ENCODE data around the gene TBC1D4.
"Not testable (repeated sequence)": the region's sequence is repeated elsewhere in the genome, so short reads cannot be mapped to it uniquely, and the experiment has no call there.

TBC1D4 gene

DNA sequence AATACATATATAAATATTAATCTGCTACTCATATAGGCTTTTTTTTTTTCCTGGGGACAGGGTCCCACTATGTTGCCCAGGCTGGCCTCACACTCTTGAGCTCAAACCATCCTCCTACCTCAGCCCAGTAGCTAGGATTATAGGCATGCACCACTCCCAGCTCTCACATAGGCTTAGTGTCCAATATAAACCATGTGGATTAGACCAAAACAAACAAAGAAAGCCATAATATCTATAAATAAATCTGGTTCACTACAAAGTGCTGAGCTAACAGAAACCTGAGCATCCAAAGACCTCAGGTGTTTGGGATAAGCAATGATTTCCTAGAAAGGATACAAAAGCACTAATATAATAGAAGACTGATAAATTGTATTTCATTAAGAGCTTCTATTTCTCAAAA lies 26.0 kb downstream of the TBC1D4 start:
- no peak for DNase-seq (ENCODE audit: low read depth in 3 of 3, low spot score in 1 of 3)

DNA sequence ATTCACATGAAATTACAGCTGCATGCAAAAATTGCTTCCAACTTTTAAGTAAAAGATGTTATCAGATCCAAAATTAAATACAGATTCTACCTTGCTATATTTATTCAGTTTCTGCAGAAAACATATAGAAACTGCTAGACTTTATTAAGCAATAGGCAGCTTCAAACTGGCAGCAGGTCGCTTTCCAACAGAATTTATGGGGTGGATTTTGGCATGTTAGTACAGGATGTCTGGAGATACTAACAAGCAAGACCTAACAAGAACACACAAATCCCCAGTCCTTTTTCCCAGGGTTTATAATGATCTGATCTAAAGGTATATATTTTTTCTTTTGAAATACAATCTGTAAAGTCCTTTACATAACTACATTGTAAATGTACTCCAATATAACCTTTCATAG lies 27.5 kb downstream of the TBC1D4 start:
- no peak for DNase-seq (ENCODE audit: low read depth in 3 of 3, low spot score in 1 of 3)

DNA sequence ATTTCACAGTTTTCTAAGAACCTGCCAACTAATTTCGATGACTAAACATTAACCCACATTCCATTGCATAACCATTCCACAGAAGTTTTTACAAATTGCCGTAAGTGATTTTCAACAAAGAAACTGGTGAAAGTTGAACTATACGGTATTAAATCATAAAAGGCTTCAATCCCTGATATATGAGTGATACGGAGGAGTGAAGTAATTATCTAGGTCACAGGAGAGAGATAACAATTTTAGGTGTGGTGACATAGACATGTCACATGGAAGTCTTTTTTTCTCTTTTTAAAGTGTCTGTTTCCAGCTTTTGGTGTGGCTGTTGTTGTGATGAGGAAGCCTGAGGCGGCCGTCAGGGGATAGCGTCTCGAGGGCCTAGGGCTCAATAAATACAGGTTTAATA lies 29.4 kb downstream of the TBC1D4 start:
- DNase-seq (ENCODE audit: low read depth in 3 of 3, low spot score in 1 of 3) = no peak

DNA sequence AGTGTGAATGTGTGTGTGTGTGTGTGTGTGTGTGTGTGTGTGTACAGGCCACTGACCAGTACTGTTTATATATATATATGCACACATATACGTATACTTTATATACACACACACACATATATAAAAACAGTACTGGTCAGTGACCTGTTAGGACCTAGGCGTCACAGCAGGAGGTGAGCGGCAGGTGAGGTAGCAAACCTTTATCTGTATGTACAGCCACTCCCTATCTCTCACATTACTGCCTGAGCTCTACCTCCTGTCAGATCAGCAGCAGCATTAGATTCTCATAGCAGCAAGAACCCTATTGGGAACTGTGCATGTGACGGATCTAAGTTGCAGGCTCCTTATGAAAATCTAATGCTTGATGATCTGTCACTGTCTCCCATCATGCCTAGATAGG lies 34.5 kb downstream of the TBC1D4 start:
- DNase-seq (ENCODE audit: low read depth in 3 of 3, low spot score in 1 of 3) = no peak

DNA sequence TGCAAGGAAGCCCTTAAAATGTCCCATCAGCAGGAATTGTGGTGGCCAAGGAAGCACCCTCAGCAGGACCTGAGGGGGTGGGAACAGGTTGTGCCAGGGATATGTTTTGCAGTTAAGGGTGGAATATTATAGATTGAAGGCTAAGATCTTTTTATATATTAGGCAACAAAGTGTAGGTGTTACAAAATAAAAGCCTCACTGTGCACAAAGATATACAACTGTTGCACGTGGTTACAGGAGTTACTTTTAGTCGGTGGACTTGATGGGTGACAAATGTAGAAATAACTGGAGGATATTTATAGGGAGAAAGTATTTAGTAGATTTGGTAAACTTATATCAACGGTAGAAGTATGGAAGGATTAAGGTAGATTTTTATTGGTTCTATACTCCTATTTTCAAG lies 35.1 kb downstream of the TBC1D4 start:
- no peak for DNase-seq (ENCODE audit: low read depth in 3 of 3, low spot score in 1 of 3)

DNA sequence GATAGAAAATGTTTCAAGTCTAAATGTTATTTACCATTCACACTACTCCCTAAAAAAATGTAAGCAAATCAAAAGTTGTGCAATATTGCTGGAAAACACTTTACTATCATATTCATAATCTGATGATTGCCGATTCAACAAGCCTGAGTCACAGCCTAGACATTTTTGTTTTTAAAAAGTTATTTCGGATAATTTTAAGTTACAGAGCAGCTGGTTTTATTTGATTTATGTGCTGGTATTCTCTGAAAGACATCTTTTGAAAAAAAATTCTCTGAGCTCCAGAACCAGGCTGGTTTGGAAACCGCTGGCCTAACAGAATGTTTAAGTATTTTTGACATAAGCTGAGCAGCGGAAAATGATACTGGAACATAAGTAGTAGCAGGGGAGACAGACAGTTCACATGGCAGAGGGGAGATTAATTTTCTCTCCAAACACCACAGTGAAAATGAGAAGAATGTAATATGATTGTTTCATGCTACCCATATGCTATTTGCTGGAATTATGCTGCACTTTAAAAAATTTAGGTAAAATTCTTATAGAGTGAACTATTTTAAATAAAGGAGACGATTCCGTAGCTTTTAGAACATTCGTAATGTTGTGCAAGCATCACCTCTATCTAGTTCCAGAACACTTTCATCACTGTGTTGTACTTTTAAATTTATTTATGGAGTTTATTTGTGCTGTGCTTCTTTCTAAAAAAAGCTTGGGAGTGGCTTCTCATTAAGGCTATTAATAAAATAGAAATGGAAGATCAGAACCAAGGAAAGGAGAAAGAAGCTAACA lies 36.1 kb downstream of the TBC1D4 start:
- no peak for DNase-seq (ENCODE audit: low read depth in 3 of 3, low spot score in 1 of 3)

DNA sequence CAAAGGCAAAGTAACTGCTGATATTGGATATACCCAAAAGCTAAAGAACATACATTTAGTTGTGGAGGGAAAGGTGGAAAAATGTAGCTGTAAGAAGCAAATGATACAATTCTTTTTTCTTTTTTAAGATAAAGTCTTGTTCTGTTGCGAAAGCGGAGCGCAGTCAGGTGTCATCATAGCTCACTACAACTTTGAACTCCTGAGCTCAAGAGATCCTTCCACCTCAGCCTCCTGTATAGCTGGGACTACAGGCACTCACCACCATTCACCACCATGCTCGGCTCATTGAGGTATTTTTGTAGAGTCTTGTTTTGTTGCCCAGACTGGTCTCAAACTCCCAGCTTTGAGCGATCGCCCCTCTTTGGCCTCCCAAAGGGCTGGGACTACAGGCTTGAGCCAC lies 38.0 kb downstream of the TBC1D4 start:
- no peak for DNase-seq (ENCODE audit: low read depth in 3 of 3, low spot score in 1 of 3)

DNA sequence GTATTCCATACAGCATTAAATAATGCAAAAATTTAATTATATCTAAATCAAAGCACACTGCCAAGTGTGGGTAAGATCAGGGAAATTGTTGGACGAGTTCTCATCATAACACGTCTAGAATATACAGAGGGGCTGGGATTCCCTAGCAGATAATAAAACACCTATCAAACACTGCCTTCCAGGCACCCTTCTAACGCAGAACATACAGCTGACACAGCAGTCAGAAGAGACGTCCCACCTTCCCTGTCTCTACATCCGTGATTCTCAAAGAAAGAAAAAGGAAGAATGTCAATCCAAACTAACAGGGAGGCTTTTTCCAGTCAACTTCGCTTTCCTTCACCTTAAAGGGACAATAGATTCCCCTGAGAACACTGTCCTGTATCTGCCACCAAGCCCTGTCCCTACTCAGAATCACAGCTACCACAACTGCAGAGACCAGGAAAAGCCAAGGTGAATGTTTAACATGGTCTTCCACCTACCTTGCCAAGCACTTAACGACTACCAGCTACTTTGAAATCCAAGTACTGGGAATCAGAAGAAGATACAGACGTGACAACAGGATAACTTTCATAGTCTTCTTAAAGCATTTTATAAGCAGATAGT lies 38.5 kb downstream of the TBC1D4 start:
- no peak for DNase-seq (ENCODE audit: low read depth in 3 of 3, low spot score in 1 of 3)

DNA sequence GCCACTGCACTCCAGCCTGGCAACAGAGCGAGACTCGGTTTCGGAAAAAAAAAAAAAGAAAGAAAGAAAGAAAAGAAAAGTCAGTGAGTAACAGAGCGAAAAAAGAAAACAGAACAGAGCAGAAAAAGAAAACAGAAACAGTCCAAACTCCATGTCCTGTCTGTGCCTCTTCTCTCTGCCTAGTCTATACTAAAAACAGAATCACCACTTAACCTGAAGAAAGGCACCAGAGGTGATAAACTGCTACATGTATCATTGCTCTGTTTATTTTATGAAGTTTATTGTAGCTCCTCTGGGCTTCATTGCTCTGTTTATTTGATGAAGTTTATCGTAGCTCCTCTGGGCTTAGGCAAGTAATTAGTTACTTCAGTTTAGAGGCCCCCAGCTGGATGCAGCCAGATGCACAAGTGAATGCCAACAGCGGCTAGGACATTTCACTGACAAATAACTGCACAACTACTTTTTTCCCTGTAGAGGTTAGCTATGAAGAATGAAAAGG lies 39.2 kb downstream of the TBC1D4 start:
- no peak for DNase-seq (ENCODE audit: low read depth in 3 of 3, low spot score in 1 of 3)

DNA sequence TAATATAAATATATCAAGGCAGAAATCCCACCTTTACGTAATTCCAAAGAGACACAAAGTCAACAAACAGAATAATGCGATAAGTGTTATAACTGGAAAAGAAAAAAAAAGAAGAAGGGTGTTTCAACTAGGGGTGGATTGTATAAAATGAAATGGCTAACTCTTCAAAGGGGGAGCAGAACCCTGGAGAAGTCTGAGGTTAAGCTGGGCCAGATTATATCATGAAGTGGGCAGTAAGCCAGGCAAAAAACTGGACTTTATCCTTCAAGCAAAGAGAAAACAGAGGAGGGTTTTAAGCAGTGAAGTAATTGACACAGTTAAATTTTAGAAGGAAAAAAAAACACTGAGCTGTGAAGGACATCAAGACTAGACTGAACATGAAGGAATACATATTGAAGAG lies 41.9 kb downstream of the TBC1D4 start:
- no peak for DNase-seq (ENCODE audit: low read depth in 3 of 3, low spot score in 1 of 3)

DNA sequence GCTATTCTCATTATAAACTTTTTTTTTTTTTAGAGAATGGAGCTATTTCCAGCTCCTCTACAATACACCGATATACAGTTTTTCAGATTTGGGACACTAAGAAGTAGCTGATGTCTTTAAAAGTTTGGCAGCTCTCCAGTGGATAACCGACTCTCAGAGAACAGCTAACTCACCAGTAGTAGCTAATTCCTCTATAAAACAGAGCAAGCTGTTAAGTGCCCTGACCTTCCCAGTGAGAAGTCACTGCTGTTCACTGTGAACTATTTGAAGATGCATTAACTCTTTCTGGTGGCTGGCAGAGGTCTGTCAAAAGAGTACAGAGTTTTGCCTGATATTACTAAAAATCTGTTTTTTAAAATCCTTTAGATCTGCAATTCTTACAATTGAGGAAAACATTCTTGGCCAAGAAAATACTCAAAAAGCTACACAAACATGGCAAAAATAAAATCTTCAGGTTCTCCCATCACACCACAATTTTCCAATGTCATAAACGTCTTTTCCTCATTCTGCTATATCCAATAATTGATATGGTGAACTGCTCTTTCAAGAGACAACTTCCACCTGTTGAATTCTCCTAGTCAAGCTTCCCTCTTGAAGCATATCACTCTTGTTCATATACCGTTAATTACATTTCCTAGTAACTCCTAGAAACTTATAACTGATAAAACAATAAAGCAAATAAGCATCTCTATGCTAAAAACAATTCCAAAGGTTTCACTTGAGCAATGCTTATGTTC lies 44.2 kb downstream of the TBC1D4 start:
- DNase-seq (ENCODE audit: low read depth in 3 of 3, low spot score in 1 of 3) = no peak

DNA sequence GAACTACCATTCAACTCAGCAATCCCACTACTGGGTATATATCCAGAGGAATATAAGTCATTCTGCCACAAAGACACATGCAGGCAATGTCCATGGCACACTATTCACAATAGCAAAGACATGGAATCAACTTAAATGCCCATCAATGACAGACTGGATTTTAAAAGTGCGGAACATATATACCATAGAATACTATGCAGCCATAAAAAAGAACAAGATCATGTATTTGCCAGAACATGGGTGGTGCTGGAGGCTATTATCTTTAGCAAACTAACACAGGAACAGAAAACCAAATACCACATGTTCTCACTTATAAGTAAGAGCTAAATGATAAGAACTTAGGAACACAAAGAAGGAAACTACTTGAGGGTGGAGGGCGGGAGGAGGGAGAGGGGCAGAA lies 47.8 kb downstream of the TBC1D4 start:
- DNase-seq (ENCODE audit: low read depth in 3 of 3, low spot score in 1 of 3) = not testable (repeated sequence)

DNA sequence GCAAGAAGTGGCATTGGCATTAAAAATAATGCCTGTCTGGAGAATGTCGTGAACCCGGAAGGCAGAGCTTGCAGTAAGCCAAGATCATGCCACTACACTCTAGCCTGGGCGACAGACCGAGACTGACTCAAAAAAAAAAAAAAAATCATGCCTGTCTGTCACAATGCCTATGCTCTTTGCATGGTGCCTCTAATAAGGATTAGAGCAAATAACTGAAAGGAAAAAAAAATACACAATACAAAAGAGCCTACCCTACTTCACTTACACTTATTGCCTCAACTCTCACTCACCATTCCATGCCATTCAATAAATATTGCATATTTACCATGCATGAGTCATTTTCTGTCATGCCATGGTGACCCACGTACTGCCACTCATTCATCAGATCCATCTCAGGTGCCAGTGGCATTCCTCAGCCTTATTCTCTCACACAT lies 49.1 kb downstream of the TBC1D4 start:
- DNase-seq (ENCODE audit: low read depth in 3 of 3, low spot score in 1 of 3) = no peak

DNA sequence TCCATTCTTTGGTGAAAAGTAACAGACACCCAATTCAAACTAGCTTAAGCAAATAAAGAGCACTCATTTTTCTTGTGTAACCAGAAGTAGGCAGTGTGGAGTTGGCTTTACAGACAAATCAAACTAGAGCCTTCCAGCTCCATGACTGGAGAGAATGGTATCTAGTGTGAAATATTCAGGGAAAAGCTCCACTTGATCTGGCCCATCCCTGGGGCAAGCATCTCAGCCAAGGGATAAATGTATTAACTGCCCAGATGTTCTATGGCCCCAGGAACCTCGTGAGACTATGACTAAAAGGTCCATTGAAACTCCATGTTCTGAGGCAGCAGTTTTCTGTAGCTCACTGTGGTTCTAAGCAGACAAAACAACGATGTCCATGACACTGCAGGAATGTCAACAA lies 49.9 kb downstream of the TBC1D4 start:
- no peak for DNase-seq (ENCODE audit: low read depth in 3 of 3, low spot score in 1 of 3)

DNA sequence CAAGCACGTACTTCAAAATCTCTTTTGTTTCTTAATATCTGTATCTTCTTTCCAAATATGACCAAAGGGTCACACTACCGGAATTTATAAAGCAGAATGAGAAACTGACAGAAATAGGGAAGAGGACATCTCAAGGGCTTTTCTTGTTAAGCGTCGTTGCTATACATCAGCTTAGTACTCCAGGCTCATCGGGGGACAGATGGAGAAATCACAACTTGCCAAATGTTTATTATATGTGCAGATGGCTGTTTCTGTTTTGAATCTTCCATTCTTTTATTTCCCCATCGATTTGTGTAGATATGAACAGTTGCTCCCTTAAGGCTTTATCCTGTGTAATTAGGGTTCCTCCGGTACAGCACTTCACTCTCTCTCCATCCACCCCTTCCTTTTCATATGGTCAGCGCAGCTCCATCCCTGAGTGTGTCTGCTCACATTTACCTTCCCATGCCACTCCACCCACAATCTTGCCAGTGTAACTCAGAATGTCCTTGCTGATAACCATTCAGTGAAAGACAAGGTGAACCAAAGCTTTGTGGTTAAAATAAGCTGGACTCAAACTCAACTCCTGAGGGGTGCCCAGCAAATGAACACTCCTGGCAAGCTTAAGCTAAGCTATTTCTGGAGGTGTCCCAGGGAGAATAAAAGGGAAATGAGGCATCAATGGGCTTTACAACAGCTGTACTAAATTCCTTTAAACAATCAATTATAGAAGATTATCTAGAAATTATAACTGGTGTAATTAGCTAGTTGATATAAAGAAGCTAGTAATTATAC lies 51.3 kb downstream of the TBC1D4 start:
- no peak for DNase-seq (ENCODE audit: low read depth in 3 of 3, low spot score in 1 of 3)

DNA sequence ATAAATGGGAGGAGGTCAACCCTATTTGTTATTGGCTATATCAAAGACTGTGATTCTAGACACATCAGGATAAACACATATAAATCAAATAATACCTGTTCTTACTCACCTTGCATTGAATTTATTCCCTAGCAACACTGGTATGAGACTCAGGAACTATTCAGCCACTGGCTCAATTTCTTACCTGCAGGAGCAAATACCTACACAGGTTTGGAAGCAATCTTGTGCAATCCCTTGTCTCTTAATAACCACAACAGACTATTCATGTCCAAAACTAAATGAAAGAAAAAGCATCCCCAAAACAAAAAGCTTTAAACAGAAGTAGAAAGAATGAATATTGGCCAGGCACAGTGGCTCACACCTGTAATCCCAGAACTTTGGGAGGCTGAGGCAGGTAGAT lies 55.5 kb downstream of the TBC1D4 start:
- DNase-seq (ENCODE audit: low read depth in 3 of 3, low spot score in 1 of 3) = no peak

DNA sequence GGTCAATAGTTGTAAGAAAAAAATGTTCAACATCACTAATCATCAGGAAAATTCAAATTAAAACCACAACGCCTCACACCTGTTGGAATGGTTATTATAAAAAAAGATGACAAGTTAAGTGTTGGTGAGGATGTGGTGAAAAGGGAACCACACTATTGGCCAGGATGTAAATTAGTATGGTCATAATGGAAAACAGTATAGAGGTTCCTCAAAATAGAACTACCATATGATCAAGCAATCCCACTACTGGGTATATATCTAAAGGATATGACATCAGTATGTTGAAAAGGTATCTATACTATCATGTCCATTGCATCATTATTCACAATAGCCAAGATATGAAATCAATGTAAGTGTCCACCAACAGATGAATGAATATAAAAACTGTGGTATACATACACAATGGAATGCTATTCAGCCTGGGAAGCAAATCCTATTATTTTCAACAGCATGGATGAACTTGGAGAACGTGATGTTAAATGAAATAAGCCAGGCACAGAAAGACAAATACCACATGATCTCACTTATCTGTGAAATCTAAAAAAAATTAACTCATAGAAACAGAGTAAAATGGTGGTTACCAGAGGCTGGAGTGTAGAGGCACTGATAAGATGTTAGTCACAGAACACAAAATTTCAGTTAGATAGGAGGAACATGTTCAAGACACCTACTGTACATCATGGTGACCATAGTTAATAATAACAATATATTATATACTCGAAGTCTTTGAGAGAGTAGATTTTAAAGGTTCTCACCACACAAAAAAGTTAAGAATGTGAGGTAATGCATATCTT lies 56.6 kb downstream of the TBC1D4 start:
- DNase-seq (ENCODE audit: low read depth in 3 of 3, low spot score in 1 of 3) = no peak

DNA sequence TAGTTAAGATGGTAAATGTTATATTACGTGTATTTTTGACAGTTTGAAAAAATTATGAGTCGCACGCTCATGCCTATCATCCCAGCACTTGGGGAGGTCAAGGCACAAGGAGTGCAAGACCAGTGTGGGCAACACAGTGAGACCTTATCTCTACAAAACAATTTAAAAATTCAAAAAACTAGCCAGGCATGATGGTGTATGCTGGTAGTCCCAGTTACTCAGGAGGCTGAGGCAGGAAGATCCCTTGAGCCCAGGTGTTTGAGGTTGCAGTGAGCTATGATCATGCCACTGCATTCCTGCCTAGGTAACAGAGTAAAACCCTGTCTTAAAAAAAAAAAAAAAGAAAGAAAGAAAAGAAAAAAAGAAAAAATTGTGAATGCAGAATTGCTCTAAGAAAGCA lies 58.0 kb downstream of the TBC1D4 start:
- no peak for DNase-seq (ENCODE audit: low read depth in 3 of 3, low spot score in 1 of 3)

DNA sequence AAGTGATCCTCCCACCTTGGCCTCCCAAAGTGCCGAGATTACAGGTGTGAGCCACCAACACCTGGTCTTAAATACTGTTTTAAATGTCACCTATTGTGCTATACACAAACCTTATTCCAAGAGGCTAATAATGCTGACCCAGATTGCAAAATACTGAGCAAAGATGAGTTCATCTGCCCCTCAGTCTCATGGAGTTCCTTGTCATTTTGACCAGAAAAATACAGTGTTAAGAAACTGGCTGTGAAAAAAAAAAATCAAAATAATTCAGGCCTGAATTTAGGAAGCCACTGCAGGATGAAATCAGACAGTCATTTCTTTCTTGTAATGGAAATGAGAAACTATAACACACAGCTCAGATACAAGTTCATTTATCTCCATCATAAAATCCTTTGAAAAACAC lies 59.9 kb downstream of the TBC1D4 start:
- no peak for DNase-seq (ENCODE audit: low read depth in 3 of 3, low spot score in 1 of 3)

DNA sequence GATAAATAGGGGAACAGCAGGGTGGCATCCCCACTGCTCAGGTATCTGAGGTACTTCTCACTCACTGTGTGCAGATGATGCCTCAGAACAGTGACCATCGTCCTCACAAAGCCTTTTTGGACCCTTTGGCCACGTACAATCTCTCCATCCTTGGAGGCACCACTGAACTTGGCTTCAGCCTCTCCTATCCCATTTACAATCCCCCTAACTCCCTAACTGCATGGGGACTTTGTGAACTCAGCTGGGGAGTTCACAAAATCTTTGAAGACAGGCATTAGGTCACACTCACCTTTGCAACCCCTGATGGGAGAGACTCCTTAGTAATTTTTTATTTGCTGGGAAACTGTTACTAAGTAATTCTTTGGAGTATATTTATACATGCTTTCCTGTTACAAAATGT lies 60.8 kb downstream of the TBC1D4 start:
- DNase-seq (ENCODE audit: low read depth in 3 of 3, low spot score in 1 of 3) = no peak

DNA sequence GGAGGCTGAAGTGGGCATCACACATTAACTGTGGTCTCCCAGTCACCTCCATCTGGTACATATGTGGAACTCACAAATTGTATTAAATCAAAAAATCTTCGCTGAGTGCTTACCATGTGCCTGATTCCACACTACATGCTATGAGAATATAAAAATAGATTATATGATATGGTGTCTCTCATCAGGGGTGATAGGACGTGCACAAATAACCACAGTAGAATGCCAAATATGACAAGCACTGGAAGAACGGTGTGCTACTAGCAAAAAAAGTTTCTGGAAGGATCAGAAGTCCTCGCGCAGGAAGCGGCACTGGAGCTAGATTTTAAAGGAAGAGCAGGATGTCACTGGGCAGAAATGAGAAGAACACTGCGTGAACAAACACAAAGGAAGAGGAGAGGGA lies 62.3 kb downstream of the TBC1D4 start:
- DNase-seq (ENCODE audit: low read depth in 3 of 3, low spot score in 1 of 3) = no peak
